ENCODE results near the gene ELF3. TPM values are rescaled to one million over a fixed set of nuclear protein-coding genes. Genes with fewer than 3 reads are reported as not detected.
"Not testable (repeated sequence)": the region's sequence is repeated elsewhere in the genome, so short reads cannot be mapped to it uniquely, and the experiment has no call there.

Gene ELF3
- total RNA-seq, 1 donor from 2014 or later: not detected

- H3K9ac ChIP-seq (ENCODE audit: low read depth in 1 of 3, low read length in 3 of 3); H3K4me1 ChIP-seq (ENCODE audit: control insufficient read depth in 3 of 3, insufficient read depth in 3 of 3, low read length in 3 of 3); H3K27me3 ChIP-seq (ENCODE audit: control insufficient read depth in 3 of 3, insufficient read depth in 3 of 3, low read length in 3 of 3); H3K4me3 ChIP-seq (ENCODE audit: low read length in 3 of 3); H3K27ac ChIP-seq (ENCODE audit: low read depth, low read length); H3K36me3 ChIP-seq (ENCODE audit: control insufficient read depth in 3 of 3, insufficient read depth in 3 of 3, low read length in 3 of 3); H3K9me3 ChIP-seq (ENCODE audit: control insufficient read depth in 3 of 3, low read length in 3 of 3): not testable (repeated sequence)
Measured at GRCh38 chr1:202064889-202065312, 54.5 kb downstream of the ELF3 start.

Small RNAs within 50 kb of the gene (small RNA-seq; reads per million reads assigned to genes)
- gene AL691482.1 (not detected), gene AL691482.2 (not detected), gene MIR6740 (not detected), gene RF00156 (not detected)

Other genes starting within 250 kb of the ELF3 start
- 19.3 TPM for gene IPO9, start 181.4 kb upstream of the ELF3 start, total RNA-seq
- 50.1 TPM for gene SHISA4, start 121.7 kb upstream of the ELF3 start, total RNA-seq
- 15.1 TPM for gene LMOD1, start 64.0 kb upstream of the ELF3 start, total RNA-seq
- 25.1 TPM for gene TIMM17A, start 55.1 kb upstream of the ELF3 start, total RNA-seq
- 14.6 TPM for gene RNPEP, start 27.9 kb upstream of the ELF3 start, total RNA-seq
- gene GPR37L1, start 112.3 kb downstream of the ELF3 start, total RNA-seq: under 0.01 TPM
- 12.5 TPM for gene ARL8A, start 134.2 kb downstream of the ELF3 start, total RNA-seq
- gene PTPN7, start 150.0 kb downstream of the ELF3 start, total RNA-seq: 0.52 TPM
- gene LGR6, start 183.2 kb downstream of the ELF3 start, total RNA-seq: 0.52 TPM

All from skeletal muscle tissue (tissue), 5 donors.